Testis (tissue), 3 donors: ENCODE measurements around the gene CD226. TPM values are rescaled to one million over a fixed set of nuclear protein-coding genes. Genes with fewer than 3 reads are reported as not detected.
"Not testable (repeated sequence)": the region's sequence is repeated elsewhere in the genome, so short reads cannot be mapped to it uniquely, and the experiment has no call there.

Experiments
- DNase-seq: peaks from one replicate; pipeline ENCODE4 v3.0.0-alpha.2; 2019
- H3K27ac ChIP-seq, 2 donors: fragments of 200-600 bp; sonication (generic); one replicate each; pipeline ENCODE4 v1.5.1; 2019
- H3K27me3 ChIP-seq: fragments of 200-600 bp; sonication (generic); one replicate; pipeline ENCODE4 v1.5.1; 2019
- H3K36me3 ChIP-seq: fragments of 200-600 bp; sonication (generic); one replicate; pipeline ENCODE4 v1.5.1; 2017; ENCODE audit warnings: low read depth; ENCODE audit errors: missing control alignments
- H3K4me1 ChIP-seq: fragments of 200-600 bp; sonication (generic); one replicate; pipeline ENCODE4 v1.5.1; 2019
- H3K4me3 ChIP-seq, 2 donors: fragments of 200-600 bp; sonication (generic); one replicate each; pipeline ENCODE4 v1.5.1; 2017 to 2019
- H3K9me3 ChIP-seq: fragments of 200-600 bp; sonication (generic); one replicate; pipeline ENCODE4 v1.5.1; 2017
- POLR2A ChIP-seq: fragments of 450-650 bp; IDR thresholded peaks from one replicate; pipeline ENCODE4 v1.6.1; 2017; ENCODE audit warnings: antibody characterized with exemption, mild to moderate bottlenecking, moderate library complexity
- WGBS, 2 donors: methylation state at CpG; one replicate each; pipeline ENCODE4 v1.1.5; 2018; 5-methylcytosine and 5-hydroxymethylcytosine counted together
- intact Hi-C: fragments of 100-400 bp; cut with DNase I; formaldehyde crosslinking; loops from one replicate; pipeline ENCODE4 v1.15.1; 2023; ENCODE audit warnings: low total_unique reads
- polyA plus RNA-seq: library from polyadenylated mRNA; stranded (reverse); fragments of 350-450 nt; fragmentation: Illumina TruSeq; extraction: RNeasy Lipid Tissue Mini Kit (QIAGEN cat#74804); gene quantifications from one replicate; pipeline ENCODE4 v1.2.3, GENCODE V29; 2014; ENCODE audit warnings: low read depth, low replicate concordance; ENCODE audit not compliant: insufficient read depth
- total RNA-seq, 2 donors: library from RNA; depleted of rRNA; stranded (reverse); fragments of >200 nt; gene quantifications; one replicate each; pipeline ENCODE4 v1.2.3, GENCODE V29; 2016
- TF ChIP-seq, protein P1 (sequence below), 3 experiments: fragments of 450-650 bp in 2 of 3; fragments of 200-600 bp in 1 of 3; sonication (generic) in 1 of 3; IDR thresholded peaks; one replicate each; pipeline ENCODE4 v1.5.1; 2016 to 2019; ENCODE audit warnings: antibody characterized with exemption in 3 of 3, mild to moderate bottlenecking in 2 of 3, moderate library complexity in 1 of 3

CD226 gene
- total and polyA plus RNA-seq, 3 donors from 2014 or later: 2.6 to 3.0 (median 2.9) TPM

DNA sequence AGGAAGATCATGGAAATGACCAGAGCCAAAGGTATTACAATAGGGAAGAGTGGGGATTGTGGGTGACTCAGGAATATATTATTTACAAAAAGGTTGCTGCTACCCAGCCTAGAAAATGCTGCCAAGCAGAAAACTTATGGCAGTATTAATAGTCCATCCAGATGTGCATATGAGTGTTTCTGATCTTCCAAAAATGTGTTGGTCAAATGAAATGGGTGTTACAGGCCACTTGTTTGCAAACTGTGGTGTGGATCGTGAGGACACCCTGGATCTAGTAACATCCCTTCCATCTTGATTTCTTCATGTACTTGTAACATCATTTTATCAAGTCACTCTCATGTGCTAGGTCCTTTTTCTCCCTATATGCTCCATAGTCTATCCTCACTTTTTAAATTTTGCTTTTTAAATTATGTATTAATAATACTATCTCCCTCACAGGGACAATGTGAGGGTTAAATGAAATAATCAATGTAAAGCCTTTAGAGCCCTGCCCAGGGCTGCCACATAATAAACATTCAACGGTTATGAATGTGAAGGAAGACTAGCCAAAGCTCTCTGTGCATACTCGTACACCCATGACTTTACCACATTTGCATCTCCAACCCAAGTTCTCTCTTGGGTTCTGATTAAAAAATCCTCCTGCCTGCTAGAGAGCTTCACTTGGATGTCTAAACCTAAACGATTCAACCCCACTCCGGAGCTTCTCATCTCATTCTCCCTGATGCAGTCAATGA is 18.5 kb downstream of the CD226 start:
- H3K36me3 ChIP-seq: no peaks in the 10 kb centered on the region
- TF ChIP-seq POLR2A: no peak
- TF ChIP-seq, protein P1, sequence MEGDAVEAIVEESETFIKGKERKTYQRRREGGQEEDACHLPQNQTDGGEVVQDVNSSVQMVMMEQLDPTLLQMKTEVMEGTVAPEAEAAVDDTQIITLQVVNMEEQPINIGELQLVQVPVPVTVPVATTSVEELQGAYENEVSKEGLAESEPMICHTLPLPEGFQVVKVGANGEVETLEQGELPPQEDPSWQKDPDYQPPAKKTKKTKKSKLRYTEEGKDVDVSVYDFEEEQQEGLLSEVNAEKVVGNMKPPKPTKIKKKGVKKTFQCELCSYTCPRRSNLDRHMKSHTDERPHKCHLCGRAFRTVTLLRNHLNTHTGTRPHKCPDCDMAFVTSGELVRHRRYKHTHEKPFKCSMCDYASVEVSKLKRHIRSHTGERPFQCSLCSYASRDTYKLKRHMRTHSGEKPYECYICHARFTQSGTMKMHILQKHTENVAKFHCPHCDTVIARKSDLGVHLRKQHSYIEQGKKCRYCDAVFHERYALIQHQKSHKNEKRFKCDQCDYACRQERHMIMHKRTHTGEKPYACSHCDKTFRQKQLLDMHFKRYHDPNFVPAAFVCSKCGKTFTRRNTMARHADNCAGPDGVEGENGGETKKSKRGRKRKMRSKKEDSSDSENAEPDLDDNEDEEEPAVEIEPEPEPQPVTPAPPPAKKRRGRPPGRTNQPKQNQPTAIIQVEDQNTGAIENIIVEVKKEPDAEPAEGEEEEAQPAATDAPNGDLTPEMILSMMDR (IDR thresholded peaks at IDR 0.05): no peak
- H3K4me3 ChIP-seq: no peak overlapping the region
- H3K9me3 ChIP-seq: no peaks in the 10 kb centered on the region
- 95 to 96% methylated on average over 5 of the region's 5 CpGs for WGBS, 2 donors
- no peaks in the 10 kb centered on the region for H3K27me3 ChIP-seq
- no peaks in the 10 kb centered on the region for H3K4me1 ChIP-seq
- DNase-seq: no peak
- no peak overlapping the region for H3K27ac ChIP-seq
- intact Hi-C loops: no loop called here

- no peaks in the 10 kb centered on the region for H3K4me1 ChIP-seq
- H3K27me3 ChIP-seq: no peaks in the 10 kb centered on the region
- H3K27ac ChIP-seq: no peak overlapping the region
- intact Hi-C loops: no loop called here
- 85 to 91% methylated on average over 3 of the region's 3 CpGs for WGBS, 2 donors
- no peaks in the 10 kb centered on the region for H3K9me3 ChIP-seq
- TF ChIP-seq, protein P1 (IDR thresholded peaks at IDR 0.05): no peak
- TF ChIP-seq POLR2A: no peak
- no peaks in the 10 kb centered on the region for H3K36me3 ChIP-seq
- no peak overlapping the region for H3K4me3 ChIP-seq
- no peak for DNase-seq
Measured at GRCh38 chr18:69916412-69916811, 31.3 kb downstream of the CD226 start.

GRCh38 chr18:69908838-69909237 is 38.8 kb downstream of the CD226 start:
- DNase-seq: no peak
- H3K27ac ChIP-seq: no peak overlapping the region
- no peak overlapping the region for H3K4me3 ChIP-seq
- no peaks in the 10 kb centered on the region for H3K9me3 ChIP-seq
- no peak for TF ChIP-seq POLR2A
- TF ChIP-seq, protein P1 (IDR thresholded peaks at IDR 0.05): no peak
- intact Hi-C loops: no loop called here
- no peaks in the 10 kb centered on the region for H3K27me3 ChIP-seq
- no peaks in the 10 kb centered on the region for H3K4me1 ChIP-seq
- no peaks in the 10 kb centered on the region for H3K36me3 ChIP-seq

GRCh38 chr18:69906765-69907164 is 40.9 kb downstream of the CD226 start:
- Histone ChIP-seq H3K4me3 (no peak overlapping the region), H3K36me3 (no peaks in the 10 kb centered on the region), H3K27ac (no peak overlapping the region), H3K4me1 (no peaks in the 10 kb centered on the region), H3K9me3 (no peaks in the 10 kb centered on the region), H3K27me3 (no peaks in the 10 kb centered on the region)
- no peak for DNase-seq
- 86 to 96% methylated on average over 5 to 7 of the region's 7 CpGs for WGBS, 2 donors
- no peak for TF ChIP-seq POLR2A
- TF ChIP-seq, protein P1 (IDR thresholded peaks at IDR 0.05): no peak
- intact Hi-C loops: no loop called here

DNA sequence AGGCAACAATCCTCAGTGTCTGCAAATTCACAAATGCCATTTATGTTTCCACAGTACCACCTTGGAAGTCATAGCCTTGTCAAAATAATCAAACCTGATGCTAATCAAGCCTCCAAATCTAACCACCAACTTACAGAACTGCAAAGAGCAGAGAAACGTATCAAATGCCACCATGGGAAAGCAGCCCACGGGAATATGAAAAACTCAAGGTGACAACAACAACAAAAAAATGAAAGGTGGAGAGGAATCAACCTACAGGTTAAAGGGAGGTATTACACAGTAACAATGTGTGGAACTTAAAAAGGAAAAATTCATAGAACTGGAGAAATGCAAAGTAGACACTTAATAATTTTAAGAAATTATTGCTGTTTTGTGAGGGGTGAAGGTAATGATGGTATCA is 46.7 kb downstream of the CD226 start:
- intact Hi-C loops: no loop called here
- DNase-seq: no peak
- no peak overlapping the region for H3K27ac ChIP-seq
- 88 to 90% methylated on average over 2 of the region's 2 CpGs for WGBS, 2 donors
- no peak overlapping the region for H3K4me3 ChIP-seq
- no peaks in the 10 kb centered on the region for H3K9me3 ChIP-seq
- H3K27me3 ChIP-seq: no peaks in the 10 kb centered on the region
- H3K36me3 ChIP-seq: no peaks in the 10 kb centered on the region
- TF ChIP-seq, protein P1 (IDR thresholded peaks at IDR 0.05): no peak
- TF ChIP-seq POLR2A: no peak
- peaks cover 8% of the 10 kb centered on the region for H3K4me1 ChIP-seq

DNA sequence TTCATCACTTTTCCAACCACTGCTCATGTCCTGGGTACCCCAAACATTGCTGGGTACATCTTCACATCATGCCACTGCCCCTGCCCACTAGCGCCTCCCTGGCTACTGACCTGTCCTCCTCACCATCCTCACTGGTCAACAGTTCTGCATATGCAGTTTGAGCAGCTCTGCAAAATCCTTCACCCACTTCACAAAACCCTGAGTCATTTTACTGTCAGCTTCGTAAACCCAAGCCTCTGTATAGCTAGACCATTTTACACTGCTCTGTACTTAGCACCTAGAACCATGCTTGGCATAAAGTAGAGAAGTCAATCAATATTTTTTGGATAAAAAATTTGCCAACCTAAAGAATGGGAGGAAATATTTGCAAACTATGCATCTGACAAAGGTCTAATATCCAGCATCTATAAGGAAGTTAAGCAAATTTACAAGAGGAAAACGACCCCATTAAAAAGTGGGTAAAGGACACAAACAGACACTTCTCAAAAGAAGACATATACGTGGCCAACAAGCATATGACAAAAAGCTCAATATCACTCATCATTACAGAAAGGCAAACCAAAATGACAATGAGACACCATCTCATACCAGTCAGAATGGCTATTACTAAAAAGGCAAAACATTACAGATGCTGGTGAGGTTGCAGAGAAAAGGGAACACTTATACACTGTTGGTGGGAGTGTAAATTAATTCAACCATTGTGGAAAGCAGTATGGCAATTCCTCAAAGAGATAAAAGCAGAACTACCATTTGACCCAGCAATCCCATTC is 48.3 kb downstream of the CD226 start:
- WGBS, 2 donors: 90 to 95% methylated on average over 4 of the region's 4 CpGs
- intact Hi-C loops, DNase-seq: not testable (repeated sequence)

More for the DNA sequence above, 48.3 kb downstream of the CD226 start:
- H3K27me3 ChIP-seq, H3K4me1 ChIP-seq, H3K4me3 ChIP-seq, H3K9me3 ChIP-seq, H3K36me3 ChIP-seq: not testable (repeated sequence)
- peak overlapping the region in 1 of 2 donors; percentile 18 for H3K27ac ChIP-seq
